Epithelial cell of proximal tubule (primary cell): ENCODE measurements around the gene SH2D6. TPM values are rescaled to one million over a fixed set of nuclear protein-coding genes. Genes with fewer than 3 reads are reported as not detected.

Experiments
- DNase-seq: peaks from one replicate; pipeline ENCODE4 v3.0.0-alpha.2; 2011; ENCODE audit warnings: low read depth
- H3K4me3 ChIP-seq: 2 replicates; pipeline ENCODE4 v1.5.1; 2011; ENCODE audit warnings: low read depth, mild to moderate bottlenecking, low read length
- total RNA-seq: library from RNA; depleted of rRNA; stranded (reverse); fragments of >200 nt; gene quantifications from 2 replicates; pipeline ENCODE4 v1.2.3, GENCODE V29; 2015
- TF ChIP-seq, protein P1 (sequence below): conservative IDR thresholded peaks from 2 replicates; pipeline ENCODE4 v1.5.1; 2012; ENCODE audit warnings: low read depth, mild to moderate bottlenecking, low read length

SH2D6 gene
- total RNA-seq = not detected in 2 replicates

DNA sequence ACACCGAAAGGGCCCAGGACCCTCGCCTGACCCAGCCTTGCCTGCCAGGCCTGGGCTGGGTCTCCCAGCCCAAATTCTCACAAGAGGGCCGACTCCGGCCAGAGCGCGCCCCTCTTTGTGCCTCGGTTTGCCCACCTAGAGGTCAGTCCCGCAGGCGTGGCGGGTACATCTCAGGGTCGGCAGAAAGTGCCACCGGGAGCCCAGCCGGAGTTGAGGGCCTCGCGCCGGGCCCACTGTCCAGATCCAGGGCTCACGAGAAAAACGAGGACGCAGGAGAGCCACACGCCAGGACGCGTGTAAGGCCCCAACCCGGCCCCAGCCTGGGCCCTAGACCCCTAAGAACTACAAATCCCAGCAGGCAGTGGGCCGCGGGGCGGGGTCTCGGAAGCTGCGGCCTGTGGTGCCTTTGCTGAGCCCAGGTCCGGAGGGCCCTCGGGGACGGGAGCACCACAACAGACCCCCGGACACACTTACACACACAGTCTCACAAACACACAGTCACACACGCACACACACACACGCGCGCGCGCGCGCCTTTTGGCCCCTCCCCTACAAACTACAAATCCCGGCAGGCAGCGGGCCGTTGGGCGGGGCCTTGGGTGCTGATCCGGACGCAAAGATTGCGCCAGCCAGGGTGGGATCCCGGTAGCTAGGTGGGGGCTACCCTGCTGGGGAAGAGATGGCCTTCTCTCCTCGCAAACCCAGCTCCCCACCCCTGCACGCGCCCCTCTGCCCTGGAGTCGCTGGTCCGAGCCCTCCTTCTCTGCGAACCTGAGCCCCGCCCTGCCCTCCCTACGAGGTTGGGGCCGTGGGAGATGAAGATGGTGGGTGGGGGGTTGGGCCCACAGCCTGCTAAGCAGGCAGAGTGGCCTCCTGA is at the start of gene SH2D6:
Gene SH2D6 (plus strand): TSS at position 583 of the 877 bp plus-strand sequence. CDS start 10,752 bp downstream, outside the sequence.
- H3K4me3 ChIP-seq = peak within 1 kb of the TSS; percentile 85
- TF ChIP-seq, protein P1, sequence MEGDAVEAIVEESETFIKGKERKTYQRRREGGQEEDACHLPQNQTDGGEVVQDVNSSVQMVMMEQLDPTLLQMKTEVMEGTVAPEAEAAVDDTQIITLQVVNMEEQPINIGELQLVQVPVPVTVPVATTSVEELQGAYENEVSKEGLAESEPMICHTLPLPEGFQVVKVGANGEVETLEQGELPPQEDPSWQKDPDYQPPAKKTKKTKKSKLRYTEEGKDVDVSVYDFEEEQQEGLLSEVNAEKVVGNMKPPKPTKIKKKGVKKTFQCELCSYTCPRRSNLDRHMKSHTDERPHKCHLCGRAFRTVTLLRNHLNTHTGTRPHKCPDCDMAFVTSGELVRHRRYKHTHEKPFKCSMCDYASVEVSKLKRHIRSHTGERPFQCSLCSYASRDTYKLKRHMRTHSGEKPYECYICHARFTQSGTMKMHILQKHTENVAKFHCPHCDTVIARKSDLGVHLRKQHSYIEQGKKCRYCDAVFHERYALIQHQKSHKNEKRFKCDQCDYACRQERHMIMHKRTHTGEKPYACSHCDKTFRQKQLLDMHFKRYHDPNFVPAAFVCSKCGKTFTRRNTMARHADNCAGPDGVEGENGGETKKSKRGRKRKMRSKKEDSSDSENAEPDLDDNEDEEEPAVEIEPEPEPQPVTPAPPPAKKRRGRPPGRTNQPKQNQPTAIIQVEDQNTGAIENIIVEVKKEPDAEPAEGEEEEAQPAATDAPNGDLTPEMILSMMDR = no peak
- no peak for DNase-seq

DNA sequence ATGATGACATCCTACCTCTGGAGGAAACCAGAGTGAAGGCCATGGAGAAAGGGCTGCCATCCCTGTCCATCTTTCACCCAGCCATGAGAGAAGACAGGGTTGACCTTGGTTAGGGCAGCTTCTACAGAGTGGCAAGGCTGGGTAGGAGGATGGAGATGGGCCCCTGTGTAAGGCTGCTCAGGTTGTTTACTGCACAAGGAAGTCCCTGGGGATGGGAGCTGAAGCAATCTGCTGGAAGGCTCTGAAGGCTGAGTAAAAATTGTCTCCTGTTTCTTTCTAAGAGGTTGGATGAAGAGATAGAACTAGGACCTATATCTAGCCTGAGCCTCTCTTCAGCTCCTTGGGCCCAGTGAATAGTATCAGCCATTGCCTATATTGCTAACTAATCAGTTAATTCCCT is 49.6 kb upstream of the SH2D6 start:
- TF ChIP-seq, protein P1 = no peak

GRCh38 chr2:85369500-85369899 is 49.0 kb upstream of the SH2D6 start:
- TF ChIP-seq, protein P1 = no peak
- H3K4me3 ChIP-seq = no peak overlapping the region
- no peak for DNase-seq

More for the DNA sequence above, 49.6 kb upstream of the SH2D6 start:
- no peak for DNase-seq
- no peak overlapping the region for H3K4me3 ChIP-seq

DNA sequence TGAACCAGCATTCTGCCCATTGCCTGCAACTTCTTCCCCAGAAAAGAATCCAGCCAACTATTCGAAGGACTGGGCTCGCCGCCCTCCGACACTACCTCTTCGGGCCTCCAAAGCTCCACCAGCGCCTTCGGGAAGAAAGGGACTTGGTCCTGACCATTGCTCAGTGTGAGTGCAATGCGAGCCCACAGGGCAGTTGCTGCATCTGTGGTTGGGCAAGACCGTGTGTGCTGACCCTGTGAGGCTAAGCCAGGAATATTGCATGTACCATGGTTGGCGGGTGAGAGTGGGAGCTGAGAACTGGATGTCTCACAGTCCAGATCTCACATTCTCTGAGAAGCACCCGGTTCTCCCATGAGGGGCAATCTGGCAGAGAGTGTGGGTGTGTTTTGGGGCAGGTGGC is 47.5 kb upstream of the SH2D6 start:
- TF ChIP-seq, protein P1 = no peak
- DNase-seq = no peak
- no peak overlapping the region for H3K4me3 ChIP-seq

DNA sequence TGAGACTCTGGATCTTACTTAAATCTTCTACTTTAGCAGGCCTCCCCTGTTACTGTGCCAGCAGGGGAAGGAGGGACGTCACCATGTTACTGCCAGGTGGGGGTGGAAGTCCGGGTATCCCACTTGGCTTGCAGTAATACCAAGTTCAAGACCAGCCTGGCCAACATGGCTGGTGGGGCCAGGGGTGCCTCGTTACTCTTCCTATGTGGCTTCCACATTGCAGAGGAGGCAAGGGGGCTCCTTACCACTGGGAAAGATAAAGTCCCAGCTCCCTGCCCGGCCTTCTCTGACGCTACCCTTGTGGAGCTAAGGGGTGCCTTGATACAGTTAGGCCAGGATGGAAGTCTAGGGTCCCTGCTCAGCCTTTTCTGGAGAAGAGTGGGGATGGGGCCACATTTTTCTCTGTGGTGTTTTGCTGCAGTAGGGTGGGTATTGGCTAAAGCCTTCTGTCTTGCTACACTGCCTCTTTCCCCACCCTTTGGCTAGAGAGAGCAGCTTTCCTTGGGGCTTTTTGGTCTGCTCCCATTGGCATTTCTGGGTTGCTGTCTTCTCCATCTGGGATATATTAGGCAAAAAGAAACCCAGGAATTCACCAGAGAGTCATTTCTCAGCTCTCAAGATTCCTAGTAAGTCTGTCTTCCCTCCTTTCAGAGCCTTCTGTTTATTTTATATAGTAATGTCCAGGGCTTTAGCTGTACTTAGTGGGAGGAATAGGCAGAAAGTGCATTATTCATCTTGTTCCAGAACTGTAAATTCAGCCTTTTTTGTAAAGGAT is 42.0 kb upstream of the SH2D6 start:
- TF ChIP-seq, protein P1 = no peak
- DNase-seq = no peak
- no peak overlapping the region for H3K4me3 ChIP-seq

GRCh38 chr2:85377083-85377482 is 41.4 kb upstream of the SH2D6 start:
- no peak overlapping the region for H3K4me3 ChIP-seq
- TF ChIP-seq, protein P1 = no peak
- DNase-seq = no peak
